Measurements from ENCODE around the gene ZNF710.
"Not testable (repeated sequence)": the region's sequence is repeated elsewhere in the genome, so short reads cannot be mapped to it uniquely, and the experiment has no call there.

ZNF710 gene

GRCh38 chr15:90108038-90108437, 106.9 kb downstream of the ZNF710 start:
- not testable (repeated sequence) for DNase-seq

GRCh38 chr15:90109163-90109751, 108.1 kb downstream of the ZNF710 start:
- not testable (repeated sequence) for DNase-seq

DNA sequence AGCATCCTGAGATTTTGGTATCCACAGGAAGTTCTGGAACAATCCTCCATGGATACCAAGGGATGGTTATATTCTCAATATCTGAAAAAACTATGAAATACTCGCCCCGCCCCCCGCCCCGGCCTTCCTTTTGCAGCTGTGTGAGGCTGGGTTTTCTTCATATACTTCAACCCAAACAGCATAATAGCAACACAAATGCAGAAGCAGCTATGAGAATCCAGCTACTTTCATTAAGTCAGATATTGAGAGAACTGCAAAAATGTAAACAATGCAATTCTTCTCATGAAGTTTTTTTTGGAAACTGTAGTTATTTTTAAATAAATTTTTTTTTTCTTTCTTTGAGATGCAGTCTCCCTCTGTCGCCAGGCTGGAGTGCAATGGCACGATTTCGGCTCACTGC, 112.0 kb downstream of the ZNF710 start:
- DNase-seq = no peak

DNA sequence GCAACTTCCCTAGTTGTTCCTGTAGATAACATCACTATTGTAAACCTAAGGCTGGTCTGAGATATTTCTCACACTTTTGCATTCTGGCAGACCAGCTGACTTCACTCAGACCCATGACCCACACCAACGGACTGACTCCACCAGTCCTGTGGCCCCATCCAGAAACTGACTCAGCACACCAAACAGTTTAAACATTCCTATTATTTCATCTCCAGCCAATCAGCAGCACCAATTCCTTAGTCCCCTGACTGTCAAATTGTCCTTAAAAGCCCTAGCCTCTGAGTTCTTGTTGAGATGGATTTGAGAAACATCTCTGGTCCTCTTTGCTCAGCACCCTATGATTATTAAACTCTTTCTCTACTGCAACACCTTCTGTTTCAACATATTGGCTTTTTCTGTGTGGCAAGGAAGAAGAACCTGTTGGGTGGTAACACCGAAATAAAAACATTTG, 113.4 kb downstream of the ZNF710 start:
- no peak for DNase-seq

DNA sequence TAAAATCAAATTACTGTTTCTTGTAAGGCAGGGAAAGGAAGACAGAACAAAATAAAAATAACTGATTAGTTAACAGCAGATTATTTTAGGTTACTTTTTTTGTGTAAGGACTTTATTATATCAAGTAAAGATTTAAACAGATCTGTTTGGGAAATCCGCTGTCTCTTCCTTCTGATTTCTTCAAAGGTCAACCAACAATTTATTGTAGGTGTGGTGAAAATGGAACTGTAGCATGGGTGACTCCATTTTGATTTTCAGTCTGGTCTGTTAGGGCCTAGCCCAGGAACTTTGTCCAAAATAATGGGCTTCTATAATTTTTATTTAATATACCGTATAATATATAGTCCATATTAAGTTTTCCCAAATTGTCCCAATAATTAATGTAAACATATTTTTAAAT, 114.7 kb downstream of the ZNF710 start:
- DNase-seq = no peak

- no peak for DNase-seq
Measured at GRCh38 chr15:90119367-90119766, 118.2 kb downstream of the ZNF710 start.

DNA sequence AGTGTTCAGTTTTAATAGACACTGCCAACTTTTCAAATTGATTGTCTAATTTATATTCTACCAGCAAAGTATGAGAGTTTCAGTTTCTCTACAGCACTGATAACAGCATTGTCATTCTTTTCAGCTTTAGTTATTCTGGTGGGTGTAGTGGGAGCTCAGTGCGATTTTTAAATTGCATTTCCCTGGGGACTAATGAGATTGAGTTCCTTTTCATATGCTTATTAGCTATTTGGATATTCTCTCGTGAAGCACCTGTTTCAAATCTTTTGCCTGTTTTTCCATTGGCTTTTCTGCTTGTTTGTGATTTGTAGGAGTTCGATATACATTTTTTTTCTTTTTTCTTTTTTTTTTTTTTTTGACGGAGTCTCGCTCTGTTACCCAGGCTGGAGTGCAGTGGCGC, 120.0 kb downstream of the ZNF710 start:
- DNase-seq = no peak

- no peak for DNase-seq
Measured at GRCh38 chr15:90124507-90124906, 123.4 kb downstream of the ZNF710 start.

DNA sequence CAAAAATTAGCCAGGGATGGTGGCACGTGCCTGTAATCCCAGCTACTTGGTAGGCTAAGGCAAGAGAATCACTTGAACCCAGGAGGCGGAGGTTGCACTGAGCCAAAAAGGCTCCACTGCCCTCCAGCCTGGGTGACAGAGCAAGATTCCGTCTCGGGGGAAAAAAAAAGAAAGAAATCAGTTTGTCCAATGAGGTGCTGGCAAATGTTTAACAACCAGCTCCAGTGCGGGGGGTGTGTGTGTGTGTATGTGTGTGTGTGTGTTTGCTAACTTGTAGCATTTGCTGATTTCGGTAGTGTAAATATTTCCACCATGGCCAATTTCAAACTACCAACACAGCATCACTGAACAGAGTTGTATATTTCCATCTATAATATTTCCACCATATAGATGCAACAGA, 124.9 kb downstream of the ZNF710 start:
- DNase-seq = no peak

GRCh38 chr15:90126596-90127435, 125.7 kb downstream of the ZNF710 start:
- no peak for DNase-seq

- no peak for DNase-seq
Measured at GRCh38 chr15:90130291-90130690, 129.2 kb downstream of the ZNF710 start.
